H1 (cell line): ENCODE results near the gene RASGEF1C. TPM values are rescaled to one million over a fixed set of nuclear protein-coding genes. Genes with fewer than 3 reads are reported as not detected.

Source experiments
- CTCF ChIA-PET: fragments of 300-600 bp; sonication (Branson Sonifier 250); formaldehyde crosslinking; loops from one replicate; lab custom pipeline; 2021; ENCODE audit not compliant: partially characterized antibody; lab: Charles Lee
- POLR2A ChIA-PET: fragments of 300-600 bp; sonication (Branson Sonifier 250); formaldehyde crosslinking; loops from one replicate; lab custom pipeline; 2021; ENCODE audit warnings: inconsistent platforms; ENCODE audit not compliant: partially characterized antibody; lab: Charles Lee
- DNase-seq, 2 experiments: peaks; one replicate each; pipeline versions ENCODE4 v3.0.0 to v3.0.0-alpha.2; 2010 to 2022; ENCODE audit warnings: low spot score in 2 of 2, low read depth in 1 of 2, mixed read lengths in 1 of 2
- FAIRE-seq: peaks from 2 replicates; lab custom pipeline; 2011; peaks lifted over from hg19 to GRCh38; lab: Jason Lieb, UNC
- H2AFZ ChIP-seq: 2 replicates; pipeline ENCODE4 v1.8.1; 2012; ENCODE audit warnings: low read length, inconsistent platforms
- H2AK5ac ChIP-seq: 2 replicates; pipeline ENCODE4 v1.6.1; 2013; ENCODE audit warnings: low read depth, low read length
- H2BK120ac ChIP-seq: replicated peaks from 2 replicates; pipeline ENCODE3; 2013; ENCODE audit warnings: low read depth, low read length, inconsistent platforms
- H2BK12ac ChIP-seq: 2 replicates; pipeline ENCODE4 v1.6.1; 2013; ENCODE audit warnings: low read depth, low read length
- H2BK15ac ChIP-seq: 2 replicates; pipeline ENCODE4 v1.6.1; 2013; ENCODE audit warnings: low read length
- H2BK20ac ChIP-seq: 2 replicates; pipeline ENCODE4 v1.6.1; 2013; ENCODE audit warnings: low read length
- H2BK5ac ChIP-seq: 2 replicates; pipeline ENCODE4 v1.6.1; 2013; ENCODE audit warnings: low read depth, low read length
- H3K14ac ChIP-seq: 2 replicates; pipeline ENCODE4 v1.6.1; 2013; ENCODE audit warnings: inconsistent platforms; ENCODE audit not compliant: insufficient read length
- H3K18ac ChIP-seq: 2 replicates; pipeline ENCODE4 v1.6.1; 2013; ENCODE audit warnings: low read length; ENCODE audit errors: extremely low read depth
- H3K23ac ChIP-seq: 2 replicates; pipeline ENCODE4 v1.6.1; 2013; ENCODE audit warnings: inconsistent platforms; ENCODE audit not compliant: insufficient read length
- H3K23me2 ChIP-seq: 2 replicates; pipeline ENCODE4 v1.6.1; 2013; ENCODE audit warnings: low read depth, low read length
- H3K27ac ChIP-seq: 2 replicates; pipeline ENCODE4 v1.6.1; 2011; ENCODE audit warnings: low read depth, low read length, inconsistent platforms
- H3K27me3 ChIP-seq, 4 experiments: replicated peaks in 1 of 4; 1 replicate in 1 of 4; 2 replicates in 3 of 4; pipeline versions ENCODE4 v1.6.1 to v1.8.1; 2011 to 2013; ENCODE audit warnings: low read length in 3 of 4, mild to moderate bottlenecking in 3 of 4, inconsistent platforms in 2 of 4, mixed read lengths in 2 of 4, moderate library complexity in 1 of 4; ENCODE audit not compliant: control insufficient read depth in 3 of 4, insufficient read depth in 3 of 4; ENCODE audit errors: extremely low read depth in 1 of 4
- H3K36me3 ChIP-seq, 4 experiments: 2 replicates each; pipeline versions ENCODE4 v1.6.1 to v1.8.1; 2011 to 2013; ENCODE audit warnings: mild to moderate bottlenecking in 4 of 4, low read length in 3 of 4, moderate library complexity in 2 of 4, control low read depth in 1 of 4, inconsistent platforms in 1 of 4; ENCODE audit not compliant: insufficient read depth in 4 of 4, control insufficient read depth in 2 of 4
- H3K4ac ChIP-seq: replicated peaks from 2 replicates; pipeline ENCODE3; 2013; ENCODE audit warnings: low read length, low read depth, mixed read lengths, inconsistent platforms; ENCODE audit not compliant: insufficient read length
- H3K4me1 ChIP-seq, 4 experiments: replicated peaks in 1 of 4; 1 replicate in 1 of 4; 2 replicates in 3 of 4; pipeline versions ENCODE4 v1.6.1 to v1.8.1; 2011 to 2013; ENCODE audit warnings: low read length in 3 of 4, inconsistent platforms in 2 of 4, mixed read lengths in 1 of 4; ENCODE audit not compliant: insufficient read depth in 4 of 4, control insufficient read depth in 3 of 4
- H3K4me2 ChIP-seq, 2 experiments: 2 replicates each; pipeline versions ENCODE4 v1.6.1 to v1.8.1; 2011 to 2013; ENCODE audit warnings: low read depth in 2 of 2, low read length in 2 of 2, control low read depth in 1 of 2, inconsistent platforms in 1 of 2, mild to moderate bottlenecking in 1 of 2; ENCODE audit not compliant: insufficient read depth in 1 of 2
- H3K4me3 ChIP-seq, 4 experiments: fragments of 200-600, 300-600 bp in 1 of 4; sonication (generic), shearing (Covaris generic), sonication (Bioruptor Twin) in 1 of 4; 2 replicates each; pipeline versions ENCODE4 v1.5.1 to v1.8.1; 2011 to 2016; ENCODE audit warnings: low read length in 4 of 4, low read depth in 3 of 4, control low read depth in 2 of 4, inconsistent platforms in 2 of 4, mild to moderate bottlenecking in 2 of 4, mixed read lengths in 1 of 4, moderate library complexity in 1 of 4; ENCODE audit not compliant: insufficient read depth in 2 of 4; ENCODE audit errors: extremely low read depth in 1 of 4
- H3K56ac ChIP-seq: replicated peaks from 2 replicates; pipeline ENCODE3; 2013; ENCODE audit warnings: low read depth, mild to moderate bottlenecking, mixed read lengths, low read length, inconsistent platforms; ENCODE audit not compliant: insufficient read length
- H3K79me1 ChIP-seq: 2 replicates; pipeline ENCODE4 v1.6.1; 2013; ENCODE audit warnings: low read depth, low read length, control low read depth
- H3K79me2 ChIP-seq, 2 experiments: 2 replicates each; pipeline versions ENCODE4 v1.6.1 to v1.8.1; 2012 to 2013; ENCODE audit warnings: low read length in 2 of 2, mild to moderate bottlenecking in 2 of 2, inconsistent platforms in 1 of 2; ENCODE audit not compliant: insufficient read depth in 2 of 2, control insufficient read depth in 1 of 2
- H3K9ac ChIP-seq, 4 experiments: replicated peaks in 1 of 4; 1 replicate in 1 of 4; 2 replicates in 3 of 4; pipeline versions ENCODE4 v1.6.1 to v1.8.1; 2011 to 2013; ENCODE audit warnings: low read depth in 3 of 4, low read length in 3 of 4, control low read depth in 2 of 4, mild to moderate bottlenecking in 2 of 4, moderate library complexity in 2 of 4, inconsistent platforms in 1 of 4; ENCODE audit errors: extremely low read depth in 1 of 4
- H3K9me3 ChIP-seq, 2 experiments: 2 replicates each; pipeline versions ENCODE4 v1.6.1 to v1.8.1; 2012 to 2013; ENCODE audit warnings: mild to moderate bottlenecking in 2 of 2, moderate library complexity in 2 of 2, control low read depth in 1 of 2, inconsistent platforms in 1 of 2, low read depth in 1 of 2, low read length in 1 of 2, mixed read lengths in 1 of 2; ENCODE audit not compliant: insufficient read depth in 2 of 2
- H4K20me1 ChIP-seq, 2 experiments: replicated peaks in 1 of 2; 2 replicates each; pipeline versions ENCODE3 to v1.8.1; 2011 to 2013; ENCODE audit warnings: inconsistent platforms in 2 of 2, low read length in 2 of 2, mild to moderate bottlenecking in 1 of 2; ENCODE audit not compliant: insufficient read depth in 2 of 2, control insufficient read depth in 1 of 2
- H4K5ac ChIP-seq: 2 replicates; pipeline ENCODE4 v1.6.1; 2013; ENCODE audit warnings: low read length, low read depth, mixed read lengths, inconsistent platforms; ENCODE audit not compliant: insufficient read length
- H4K8ac ChIP-seq: 2 replicates; pipeline ENCODE4 v1.8.0; 2013; ENCODE audit warnings: mild to moderate bottlenecking, moderate library complexity, low read length, inconsistent platforms; ENCODE audit not compliant: insufficient read depth; ENCODE audit errors: extremely low read depth
- H4K91ac ChIP-seq: replicated peaks from 2 replicates; pipeline ENCODE3; 2013; ENCODE audit warnings: low read length, mixed read lengths, inconsistent platforms; ENCODE audit not compliant: insufficient read length
- BCL11A ChIP-seq, 2 experiments: IDR thresholded peaks; one replicate each; pipeline ENCODE4 v1.6.1; 2011; ENCODE audit warnings: low read depth in 2 of 2, low read length in 2 of 2, mild to moderate bottlenecking in 2 of 2
- CHD1 ChIP-seq: IDR thresholded peaks from 2 replicates; pipeline ENCODE4 v1.6.1; 2012; ENCODE audit warnings: low read depth, low read length, improper control_type of control experiment
- CREB1 ChIP-seq: IDR thresholded peaks from 2 replicates; pipeline ENCODE4 v1.6.1; 2012; ENCODE audit warnings: inconsistent platforms
- EGR1 ChIP-seq: IDR thresholded peaks from 2 replicates; pipeline ENCODE4 v1.6.1; 2011; ENCODE audit warnings: low read depth, low read length, borderline replicate concordance
- JUND ChIP-seq: IDR thresholded peaks from 2 replicates; pipeline ENCODE4 v1.6.1; 2011; ENCODE audit warnings: mild to moderate bottlenecking, improper control_type of control experiment, low read length
- KDM1A ChIP-seq: fragments of 200-600, 300-600 bp; sonication (generic); IDR thresholded peaks from 2 replicates; pipeline ENCODE4 v1.7.1; 2016; ENCODE audit warnings: mild to moderate bottlenecking, low read length, borderline replicate concordance
- KDM4A ChIP-seq: IDR thresholded peaks from one replicate; pipeline ENCODE4 v1.7.1; 2012; ENCODE audit warnings: low read depth, mild to moderate bottlenecking, moderate library complexity, low read length, inconsistent platforms; ENCODE audit not compliant: severe bottlenecking
- KDM5A ChIP-seq: fragments of 200-600 bp; IDR thresholded peaks from 2 replicates; pipeline ENCODE4 v1.7.1; 2012; ENCODE audit warnings: mild to moderate bottlenecking, low read length, inconsistent platforms, mixed read lengths
- PHF8 ChIP-seq: fragments of 200-600 bp; sonication (generic); conservative IDR thresholded peaks from 2 replicates; pipeline ENCODE4 v1.7.1; 2012; ENCODE audit warnings: low read depth, mild to moderate bottlenecking, inconsistent platforms, low read length, moderate library complexity
- POU5F1 ChIP-seq: IDR thresholded peaks from 2 replicates; pipeline ENCODE4 v1.6.1; 2011; ENCODE audit warnings: low read depth, mild to moderate bottlenecking, low read length, moderate library complexity
- SP2 ChIP-seq: IDR thresholded peaks from 2 replicates; pipeline ENCODE4 v1.6.1; 2012; ENCODE audit warnings: mild to moderate bottlenecking, low read length, inconsistent platforms
- ZNF274 ChIP-seq: IDR thresholded peaks from 2 replicates; pipeline ENCODE4 v1.7.0; 2012; ENCODE audit warnings: low read length, borderline replicate concordance; ENCODE audit errors: extremely low read depth
- WGBS, 2 experiments: shearing (Covaris generic) in 1 of 2; methylation state at CpG; one replicate each; pipeline versions ENCODE4 v1.1.6 to v1.1.7; 2013 to 2015; ENCODE audit warnings: low lambda C conversion rate in 2 of 2, mixed read lengths in 2 of 2, inconsistent platforms in 1 of 2, low coverage in 1 of 2, missing lambda C conversion rate in 1 of 2; ENCODE audit not compliant: insufficient replicate concordance in 2 of 2, insufficient coverage in 1 of 2, insufficient read length in 1 of 2; ENCODE audit errors: extremely low coverage in 1 of 2, missing lambda C conversion rate in 1 of 2; 5-methylcytosine and 5-hydroxymethylcytosine counted together
- polyA plus RNA-seq, 7 experiments: library from polyadenylated mRNA; depleted of rRNA in 3 of 7; stranded (reverse) in 5 of 7; unstranded in 2 of 7; fragments of >200 nt in 5 of 7; fragments of 200-250 nt in 2 of 7; gene quantifications; 1 replicate in 5 of 7; 2 replicates in 1 of 7; 4 replicates in 1 of 7; pipeline versions ENCODE4 v1.2.1 to v1.2.3, GENCODE V29; 2011 to 2013; ENCODE audit warnings: missing spikeins in 2 of 7, mixed read lengths in 2 of 7
- total RNA-seq: library from RNA; stranded (reverse); fragmentation: NEBNext Ultra II Directional; extraction: Animal tissue kit (Norgen Biotek cat#: 25700); gene quantifications from 2 replicates; pipeline ENCODE4 v1.2.1, GENCODE V29; 2021

Gene RASGEF1C
- total and polyA plus RNA-seq, 2 of the 8 experiments (the other 6 are each of a cell fraction or from before 2014, with no cell fraction given), result 0.26 to 0.61 TPM

- Histone ChIP-seq H3K27me3 (no peaks in the 10 kb centered on the region), H4K5ac (no peak overlapping the region), H3K9me3 (0 out of 4 replicates have a peak, but pooled peaks cover 0 to under 1% of the 10 kb centered on the region in 2 experiments), H3K79me2 (no peaks in the 10 kb centered on the region), H3K4me1 (peaks cover 0 to 4% (median 0%) of the 10 kb centered on the region in 4 experiments; a peak in 3 of 7 replicates), H3K56ac (no peak overlapping the region), H2AK5ac (no peak overlapping the region), H3K9ac (no peak overlapping the region), H2BK120ac (no peak overlapping the region), H2BK5ac (no peak overlapping the region), H2BK20ac (no peak overlapping the region), H3K36me3 (no peaks in the 10 kb centered on the region), H3K4ac (no peak overlapping the region), H3K27ac (no peak overlapping the region), H4K91ac (no peak overlapping the region), H3K18ac (no peak overlapping the region), H2AFZ (no peak overlapping the region), H3K14ac (no peak overlapping the region), H4K20me1 (peaks cover 0 to 4% of the 10 kb centered on the region in 2 experiments), H3K4me3 (no peak overlapping the region), H2BK12ac (no peak overlapping the region), H4K8ac (no peak overlapping the region; the same call in 1 of the 2 replicates), H2BK15ac (no peak overlapping the region), H3K23ac (no peak overlapping the region), H3K4me2 (no peak overlapping the region), H3K79me1 (no peaks in the 10 kb centered on the region), H3K23me2 (no peaks in the 10 kb centered on the region)
- ChIA-PET CTCF (interaction anchor here (0.5 to 0.8 kb wide), 2 partner anchors 9 to 136 kb away, joined by 3 to 4 read pairs; no protein-coding TSS in a partner anchor), POLR2A (no interaction called here)
- FAIRE-seq, result no peak
- DNase-seq, result no peak
- 77% methylated on average over 14 of the region's 15 CpGs; no CpG with 5 or more reads in 1 of the 2 experiments for WGBS, 2 experiments
- no peak for TF ChIP-seq ZNF274
- TF ChIP-seq PHF8, result no peak
- no peak for TF ChIP-seq POU5F1
- TF ChIP-seq BCL11A (IDR thresholded peaks at IDR 0.05; ENCODE audit: low read depth in 2 of 2, low read length in 2 of 2), result no peak
- TF ChIP-seq KDM1A, result no peak
- no peak for TF ChIP-seq JUND
- TF ChIP-seq SP2, result no peak
- TF ChIP-seq KDM5A, result no peak
- TF ChIP-seq KDM4A, result no peak
- no peak for TF ChIP-seq EGR1
- no peak for TF ChIP-seq CREB1
- no peak for TF ChIP-seq CHD1
Observed at GRCh38 chr5:180112181-180112861, 96.7 kb downstream of the RASGEF1C start.
